ENCODE results near the gene PCSK2. TPM values are rescaled to one million over a fixed set of nuclear protein-coding genes. Genes with fewer than 3 reads are reported as not detected.

The PCSK2 gene
- total and polyA plus RNA-seq, 5 donors from 2014 or later = not detected

DNA sequence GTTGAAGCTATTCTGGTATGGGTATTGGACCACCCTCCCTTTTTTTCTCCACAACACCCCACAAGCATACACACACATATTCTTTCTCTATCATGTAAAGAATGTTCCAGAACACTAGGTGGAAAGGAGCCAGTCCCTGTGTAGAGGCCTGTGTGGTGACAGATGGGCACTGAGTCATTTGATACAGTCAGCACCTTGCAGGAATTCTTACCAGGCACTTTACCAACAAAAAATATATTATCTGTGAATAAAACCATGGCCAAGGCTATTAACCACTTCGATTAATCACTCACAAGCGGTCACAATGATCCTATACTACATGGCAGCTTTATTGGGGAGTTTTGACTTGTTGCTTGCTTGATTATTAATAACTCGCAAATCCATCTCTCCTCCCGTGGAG lies 154.9 kb downstream of the PCSK2 start:
- H3K9me3 ChIP-seq (ENCODE audit: control insufficient read depth in 2 of 2, low read length in 2 of 2) = no peaks in the 10 kb centered on the region
- H3K4me1 ChIP-seq (ENCODE audit: control insufficient read depth, insufficient read depth, low read length, poor library complexity, severe bottlenecking) = no peaks in the 10 kb centered on the region
- DNase-seq (no peak), ATAC-seq (ENCODE audit: low read depth in 2 of 2) (no peak)
- no peak overlapping the region for H3K27ac ChIP-seq (ENCODE audit: insufficient read depth, low read length, poor library complexity, severe bottlenecking)
- H3K4me3 ChIP-seq (ENCODE audit: low read depth, low read length) = no peak overlapping the region
- H3K4me1 Mint-ChIP-seq = no peaks in the 10 kb centered on the region
- no peaks in the 10 kb centered on the region for H3K36me3 ChIP-seq (ENCODE audit: control insufficient read depth, insufficient read depth, low read length)
- H3K36me3 Mint-ChIP-seq = no peaks in the 10 kb centered on the region
- no peaks in the 10 kb centered on the region for H3K27me3 Mint-ChIP-seq
- no peak overlapping the region for H3K27ac Mint-ChIP-seq
- peaks cover 0 to 2% (median 0%) of the 10 kb centered on the region in 7 donors for H3K9me3 Mint-ChIP-seq
- no peak overlapping the region for H3K4me3 Mint-ChIP-seq
- no peaks in the 10 kb centered on the region for H3K27me3 ChIP-seq (ENCODE audit: control insufficient read depth, insufficient read depth, low read length)

- Histone ChIP-seq H3K4me1 (ENCODE audit: control insufficient read depth, insufficient read depth, low read length, poor library complexity, severe bottlenecking) (no peaks in the 10 kb centered on the region), H3K4me3 (ENCODE audit: low read depth, low read length) (no peak overlapping the region), H3K27ac (ENCODE audit: insufficient read depth, low read length, poor library complexity, severe bottlenecking) (no peak overlapping the region), H3K9me3 (ENCODE audit: control insufficient read depth in 2 of 2, low read length in 2 of 2) (no peaks in the 10 kb centered on the region), H3K36me3 (ENCODE audit: control insufficient read depth, insufficient read depth, low read length) (no peaks in the 10 kb centered on the region), H3K27me3 (ENCODE audit: control insufficient read depth, insufficient read depth, low read length) (no peaks in the 10 kb centered on the region)
- ATAC-seq (ENCODE audit: low read depth in 2 of 2) (no peak), DNase-seq (no peak)
- Mint-ChIP-seq H3K9me3 (peaks cover 0 to 2% (median 0%) of the 10 kb centered on the region in 7 donors), H3K27me3 (no peaks in the 10 kb centered on the region), H3K4me1 (no peaks in the 10 kb centered on the region), H3K36me3 (no peaks in the 10 kb centered on the region), H3K27ac (no peak overlapping the region), H3K4me3 (no peak overlapping the region)
These were observed 159.0 kb downstream of the PCSK2 start for GRCh38 chr20:17385798-17386197.

DNA sequence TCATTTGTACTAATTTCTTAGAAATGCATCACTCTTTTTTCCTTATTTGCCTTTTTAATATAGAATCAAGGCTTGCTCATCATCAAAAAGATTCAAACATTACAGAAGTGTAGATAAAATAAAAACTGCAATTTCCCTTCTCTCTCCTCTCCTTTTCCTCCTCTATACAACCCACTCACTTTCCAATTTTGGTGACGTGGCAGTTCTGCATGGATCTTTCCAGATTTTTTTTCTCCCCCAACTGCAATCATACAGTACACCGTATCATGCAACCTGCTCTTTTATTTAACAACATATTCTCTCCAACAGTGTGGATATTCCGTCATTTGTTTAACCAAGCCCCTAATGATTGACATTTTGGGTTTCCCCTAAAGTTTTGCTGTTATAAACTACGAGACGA lies 163.8 kb downstream of the PCSK2 start:
- Histone ChIP-seq H3K4me3 (ENCODE audit: low read depth, low read length) (no peak overlapping the region), H3K36me3 (ENCODE audit: control insufficient read depth, insufficient read depth, low read length) (no peaks in the 10 kb centered on the region), H3K27ac (ENCODE audit: insufficient read depth, low read length, poor library complexity, severe bottlenecking) (no peak overlapping the region), H3K4me1 (ENCODE audit: control insufficient read depth, insufficient read depth, low read length, poor library complexity, severe bottlenecking) (no peaks in the 10 kb centered on the region), H3K9me3 (ENCODE audit: control insufficient read depth in 2 of 2, low read length in 2 of 2) (no peaks in the 10 kb centered on the region), H3K27me3 (ENCODE audit: control insufficient read depth, insufficient read depth, low read length) (peaks cover 3% of the 10 kb centered on the region)
- Mint-ChIP-seq H3K9me3 (peaks cover 0 to 2% (median 0%) of the 10 kb centered on the region in 7 donors), H3K4me3 (no peak overlapping the region), H3K27ac (no peak overlapping the region), H3K36me3 (no peaks in the 10 kb centered on the region), H3K27me3 (peaks cover 5% of the 10 kb centered on the region), H3K4me1 (no peaks in the 10 kb centered on the region)
- ATAC-seq (ENCODE audit: low read depth in 2 of 2) = no peak
- no peak for DNase-seq

DNA sequence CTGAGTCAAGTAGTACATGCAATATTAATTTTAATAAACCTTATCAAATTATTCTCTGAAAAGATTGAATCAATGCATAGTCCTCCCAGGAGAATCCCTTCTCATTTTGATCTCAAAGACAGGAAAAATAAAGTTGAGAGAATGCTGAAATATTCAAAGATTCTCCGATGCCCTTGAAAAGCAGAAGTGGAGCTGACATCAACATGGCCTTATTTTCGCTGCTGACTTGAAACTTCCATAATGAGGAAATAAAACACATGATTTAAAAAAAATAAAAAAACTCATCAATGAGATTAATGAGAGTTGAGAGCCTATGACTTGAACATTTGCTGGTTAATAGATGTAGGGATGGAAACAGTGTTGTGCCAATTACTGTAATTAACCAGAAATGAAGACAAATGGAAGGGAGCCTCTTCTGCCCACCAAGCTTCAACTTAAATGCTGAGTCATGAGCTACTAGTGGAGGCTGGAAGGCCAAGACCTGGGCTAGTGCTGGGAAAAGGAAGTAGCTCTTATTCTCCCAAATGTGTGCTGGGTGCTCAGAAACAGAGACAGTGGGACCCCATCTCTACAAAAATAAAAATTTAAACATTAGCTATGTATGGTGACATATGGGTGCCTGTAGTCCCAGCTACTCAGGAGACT lies 164.4 kb downstream of the PCSK2 start:
- Histone ChIP-seq H3K27me3 (ENCODE audit: control insufficient read depth, insufficient read depth, low read length) (peaks cover 3% of the 10 kb centered on the region), H3K36me3 (ENCODE audit: control insufficient read depth, insufficient read depth, low read length) (no peaks in the 10 kb centered on the region), H3K4me1 (ENCODE audit: control insufficient read depth, insufficient read depth, low read length, poor library complexity, severe bottlenecking) (no peaks in the 10 kb centered on the region), H3K27ac (ENCODE audit: insufficient read depth, low read length, poor library complexity, severe bottlenecking) (no peak overlapping the region), H3K4me3 (ENCODE audit: low read depth, low read length) (no peak overlapping the region), H3K9me3 (ENCODE audit: control insufficient read depth in 2 of 2, low read length in 2 of 2) (no peaks in the 10 kb centered on the region)
- Mint-ChIP-seq H3K4me3 (no peak overlapping the region), H3K27me3 (peaks cover 5% of the 10 kb centered on the region), H3K27ac (no peak overlapping the region), H3K9me3 (peaks cover 0 to 2% (median 0%) of the 10 kb centered on the region in 7 donors), H3K36me3 (no peaks in the 10 kb centered on the region), H3K4me1 (no peaks in the 10 kb centered on the region)
- ATAC-seq (ENCODE audit: low read depth in 2 of 2) = no peak
- no peak for DNase-seq

GRCh38 chr20:17394411-17394810 lies 167.6 kb downstream of the PCSK2 start:
- no peak for DNase-seq
- H3K4me1 ChIP-seq (ENCODE audit: control insufficient read depth, insufficient read depth, low read length, poor library complexity, severe bottlenecking) = no peaks in the 10 kb centered on the region
- H3K4me1 Mint-ChIP-seq = no peaks in the 10 kb centered on the region
- peaks cover 3% of the 10 kb centered on the region for H3K27me3 ChIP-seq (ENCODE audit: control insufficient read depth, insufficient read depth, low read length)
- no peak overlapping the region for H3K4me3 ChIP-seq (ENCODE audit: low read depth, low read length)
- H3K36me3 Mint-ChIP-seq = no peaks in the 10 kb centered on the region
- ATAC-seq (ENCODE audit: low read depth in 2 of 2) = no peak
- H3K27me3 Mint-ChIP-seq = peaks cover 5% of the 10 kb centered on the region
- no peak overlapping the region for H3K4me3 Mint-ChIP-seq
- H3K27ac Mint-ChIP-seq = no peak overlapping the region
- H3K36me3 ChIP-seq (ENCODE audit: control insufficient read depth, insufficient read depth, low read length) = no peaks in the 10 kb centered on the region
- no peaks in the 10 kb centered on the region for H3K9me3 ChIP-seq (ENCODE audit: control insufficient read depth in 2 of 2, low read length in 2 of 2)
- H3K27ac ChIP-seq (ENCODE audit: insufficient read depth, low read length, poor library complexity, severe bottlenecking) = no peak overlapping the region
- H3K9me3 Mint-ChIP-seq = peaks cover 0 to 3% (median 0%) of the 10 kb centered on the region in 7 donors

DNA sequence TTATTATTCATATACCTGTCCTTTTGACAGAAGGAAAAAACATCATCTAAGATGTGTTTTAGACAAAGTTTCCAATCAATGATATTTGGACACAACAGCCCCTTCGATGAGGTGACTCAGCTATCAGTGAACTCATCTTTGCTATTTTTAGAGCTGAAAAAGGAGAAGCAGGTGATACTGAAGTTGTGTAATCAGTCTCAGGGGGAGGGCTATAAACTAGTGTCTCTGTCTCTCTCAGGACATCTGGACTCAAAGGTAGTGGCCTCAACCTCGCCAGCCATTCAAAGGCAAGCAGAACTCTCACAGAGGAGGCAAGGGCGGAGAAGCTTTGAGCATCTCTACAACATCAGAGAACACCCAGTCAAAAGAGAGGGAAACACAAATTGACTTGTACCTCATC lies 168.9 kb downstream of the PCSK2 start:
- Histone ChIP-seq H3K4me1 (ENCODE audit: control insufficient read depth, insufficient read depth, low read length, poor library complexity, severe bottlenecking) (no peaks in the 10 kb centered on the region), H3K4me3 (ENCODE audit: low read depth, low read length) (no peak overlapping the region), H3K9me3 (ENCODE audit: control insufficient read depth in 2 of 2, low read length in 2 of 2) (no peaks in the 10 kb centered on the region), H3K27me3 (ENCODE audit: control insufficient read depth, insufficient read depth, low read length) (peaks cover 3% of the 10 kb centered on the region), H3K36me3 (ENCODE audit: control insufficient read depth, insufficient read depth, low read length) (no peaks in the 10 kb centered on the region), H3K27ac (ENCODE audit: insufficient read depth, low read length, poor library complexity, severe bottlenecking) (no peak overlapping the region)
- ATAC-seq (ENCODE audit: low read depth in 2 of 2) (no peak), DNase-seq (no peak)
- Mint-ChIP-seq H3K4me3 (no peak overlapping the region), H3K36me3 (no peaks in the 10 kb centered on the region), H3K9me3 (peaks cover 0 to 2% (median 0%) of the 10 kb centered on the region in 7 donors), H3K4me1 (no peaks in the 10 kb centered on the region), H3K27me3 (peaks cover 5% of the 10 kb centered on the region), H3K27ac (no peak overlapping the region)

DNA sequence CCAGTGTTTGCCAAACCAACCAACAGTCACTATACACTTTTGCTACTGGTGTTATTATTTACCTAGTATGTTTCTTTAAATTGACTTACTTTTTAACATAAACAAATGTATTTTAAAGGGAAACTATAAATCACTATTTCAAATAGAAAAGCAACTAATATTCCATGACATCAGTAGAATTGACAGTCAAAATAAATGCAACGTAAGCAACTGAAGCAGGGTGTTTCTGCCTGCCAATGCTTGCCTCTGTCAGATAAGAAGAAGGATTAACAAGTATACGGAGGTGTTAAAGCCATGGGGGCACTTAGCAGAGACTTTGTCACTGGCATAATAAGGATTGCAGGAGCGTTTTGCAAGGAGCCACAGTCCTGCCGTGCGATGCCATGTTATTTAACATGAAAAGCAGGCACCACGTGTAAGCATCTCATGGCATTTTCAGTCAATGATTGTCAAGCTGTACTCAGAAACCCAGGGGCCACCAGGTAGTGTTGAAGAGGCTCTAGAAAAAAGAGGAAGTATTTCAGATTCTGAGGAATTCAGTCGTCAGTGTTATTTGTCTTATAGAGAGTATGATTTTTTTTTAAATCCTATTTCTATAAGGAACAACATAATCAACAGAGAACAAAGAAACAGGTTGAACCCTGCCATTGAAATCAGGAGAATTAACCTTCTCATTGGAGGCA lies 172.6 kb downstream of the PCSK2 start:
- Histone ChIP-seq H3K4me3 (ENCODE audit: low read depth, low read length) (no peak overlapping the region), H3K27ac (ENCODE audit: insufficient read depth, low read length, poor library complexity, severe bottlenecking) (no peak overlapping the region), H3K27me3 (ENCODE audit: control insufficient read depth, insufficient read depth, low read length) (no peaks in the 10 kb centered on the region), H3K36me3 (ENCODE audit: control insufficient read depth, insufficient read depth, low read length) (no peaks in the 10 kb centered on the region), H3K9me3 (ENCODE audit: control insufficient read depth in 2 of 2, low read length in 2 of 2) (no peaks in the 10 kb centered on the region), H3K4me1 (ENCODE audit: control insufficient read depth, insufficient read depth, low read length, poor library complexity, severe bottlenecking) (no peaks in the 10 kb centered on the region)
- no peak for DNase-seq
- H3K27me3 Mint-ChIP-seq = peaks cover 9% of the 10 kb centered on the region
- H3K4me1 Mint-ChIP-seq = no peaks in the 10 kb centered on the region
- peaks cover 0 to 1% (median 0%) of the 10 kb centered on the region in 7 donors for H3K9me3 Mint-ChIP-seq
- no peak overlapping the region for H3K27ac Mint-ChIP-seq
- H3K36me3 Mint-ChIP-seq = no peaks in the 10 kb centered on the region
- ATAC-seq (ENCODE audit: low read depth in 2 of 2) = no peak
- H3K4me3 Mint-ChIP-seq = no peak overlapping the region

- ATAC-seq (ENCODE audit: low read depth in 2 of 2) = no peak
- Mint-ChIP-seq H3K27me3 (peaks cover 4% of the 10 kb centered on the region), H3K9me3 (no peaks in the 10 kb centered on the region)
These were observed 176.6 kb downstream of the PCSK2 start for GRCh38 chr20:17403461-17403860.

More at GRCh38 chr20:17403461-17403860, 176.6 kb downstream of the PCSK2 start:
- DNase-seq = no peak
- no peaks in the 10 kb centered on the region for H3K4me1 ChIP-seq (ENCODE audit: control insufficient read depth, insufficient read depth, low read length, poor library complexity, severe bottlenecking)
- Mint-ChIP-seq H3K36me3 (no peaks in the 10 kb centered on the region), H3K27ac (no peak overlapping the region), H3K4me1 (no peaks in the 10 kb centered on the region), H3K4me3 (no peak overlapping the region)
- no peaks in the 10 kb centered on the region for H3K27me3 ChIP-seq (ENCODE audit: control insufficient read depth, insufficient read depth, low read length)
- H3K9me3 ChIP-seq (ENCODE audit: control insufficient read depth in 2 of 2, low read length in 2 of 2) = no peaks in the 10 kb centered on the region
- no peak overlapping the region for H3K27ac ChIP-seq (ENCODE audit: insufficient read depth, low read length, poor library complexity, severe bottlenecking)
- H3K36me3 ChIP-seq (ENCODE audit: control insufficient read depth, insufficient read depth, low read length) = no peaks in the 10 kb centered on the region
- no peak overlapping the region for H3K4me3 ChIP-seq (ENCODE audit: low read depth, low read length)
